ENCODE measurements around the gene ADAM8. TPM values are rescaled to one million over a fixed set of nuclear protein-coding genes. Genes with fewer than 3 reads are reported as not detected.

The ADAM8 gene
- total and polyA plus RNA-seq, 2 of the 4 experiments (the other 2 are of a cell fraction), result under 0.01 to 0.74 TPM

- WGBS, 2 experiments (ENCODE audit: extremely low coverage in 2 of 2, insufficient read length in 1 of 2), result 97% methylated on average over 12 of the region's 15 CpGs; no CpG with 5 or more reads in 1 of the 2 experiments
- no peak overlapping the region for H4K91ac ChIP-seq (ENCODE audit: insufficient read depth, low read depth, low read length)
- TF ChIP-seq USF2 (IDR thresholded peaks at IDR 0.05; ENCODE audit: low read depth, low read length) (no peak), CHD1 (IDR thresholded peaks at IDR 0.05; ENCODE audit: low read depth, low read length) (no peak), NFE2L2 (IDR thresholded peaks at IDR 0.05; ENCODE audit: low read depth, low read length) (no peak), POLR2A (IDR thresholded peaks at IDR 0.05; ENCODE audit: low read depth, low read length) (no peak), ELK1 (IDR thresholded peaks at IDR 0.05; ENCODE audit: borderline replicate concordance, low read depth, low read length) (no peak), CTCF (conservative IDR thresholded peaks at IDR 0.05; ENCODE audit: low read depth, low read length) (no peak), MAZ (IDR thresholded peaks at IDR 0.05; ENCODE audit: borderline replicate concordance, low read depth, low read length) (no peak)
- no peak overlapping the region for H2AK9ac ChIP-seq (replicated peaks; ENCODE audit: low read depth, low read length, poor library complexity)
- CTCF ChIA-PET, result no interaction called here
- no peak overlapping the region for H3K14ac ChIP-seq (replicated peaks; ENCODE audit: low read depth, low read length)
- no peak overlapping the region for H2BK20ac ChIP-seq (ENCODE audit: low read depth, low read length)
- H3K4me3 ChIP-seq (ENCODE audit: insufficient read depth, low read depth, low read length), result no peak overlapping the region
- no peak overlapping the region for H2AK5ac ChIP-seq (ENCODE audit: low read depth, low read length)
- H4K20me1 ChIP-seq (ENCODE audit: insufficient read depth, low read length), result peaks cover 7% of the 10 kb centered on the region; the same call in 1 of the 2 replicates
- H4K5ac ChIP-seq (ENCODE audit: low read depth, low read length), result no peak overlapping the region
- no peak overlapping the region for H3K27ac ChIP-seq (ENCODE audit: insufficient read depth, low read length)
- ATAC-seq (ENCODE audit: low read depth), result no peak
- no peak overlapping the region for H2BK120ac ChIP-seq (ENCODE audit: low read depth, low read length)
- peaks cover 5% of the 10 kb centered on the region for H3K27me3 ChIP-seq (ENCODE audit: control insufficient read depth, insufficient read depth, low read length)
- no peak overlapping the region for H2AFZ ChIP-seq (replicated peaks; ENCODE audit: low read length, poor library complexity)
- 0 out of 2 replicates have a peak, but pooled peaks cover 4% of the 10 kb centered on the region for H3K9me1 ChIP-seq (ENCODE audit: insufficient read depth, low read length)
- H2BK5ac ChIP-seq (ENCODE audit: low read depth, low read length, poor library complexity, severe bottlenecking), result no peak overlapping the region
- no peak overlapping the region for H3K18ac ChIP-seq (ENCODE audit: low read depth, low read length)
- in situ Hi-C loops (cut with MboI; ENCODE audit: low sequenced_read_pairs), result no loop called here
- H3K23ac ChIP-seq (ENCODE audit: low read depth, low read length), result no peak overlapping the region
- dilution Hi-C loops (cut with HindIII; ENCODE audit: low sequenced_read_pairs, unreplicated experiment), result no loop called here
- H3K9ac ChIP-seq (ENCODE audit: low read depth, low read length), result no peak overlapping the region
- H4K8ac ChIP-seq (ENCODE audit: low read depth in 2 of 2, low read length in 2 of 2), result no peak overlapping the region
- peaks cover 61% of the 10 kb centered on the region for H3K36me3 ChIP-seq (ENCODE audit: control insufficient read depth, insufficient read depth, low read length)
- peaks cover 10% of the 10 kb centered on the region for H3K4me1 ChIP-seq (ENCODE audit: control insufficient read depth, insufficient read depth, low read length)
- H2BK15ac ChIP-seq (ENCODE audit: low read depth, low read length), result no peak overlapping the region
- no peaks in the 10 kb centered on the region for H3K9me3 ChIP-seq (ENCODE audit: control insufficient read depth, insufficient read depth, low read length)
- H3K4ac ChIP-seq (ENCODE audit: low read depth, low read length), result no peak overlapping the region
- no peak overlapping the region for H3K56ac ChIP-seq (ENCODE audit: extremely low read depth, insufficient read depth, low read length)
- H3K79me1 ChIP-seq (ENCODE audit: low read depth in 1 of 2, low read length in 2 of 2), result peaks cover 0 to 7% of the 10 kb centered on the region in 2 experiments; a peak in 3 of 4 replicates
- H3K4me2 ChIP-seq (ENCODE audit: low read depth, low read length), result no peak overlapping the region
- intact Hi-C loops (cut with micrococcal nuclease), result no loop called here
- no TSS peak for BruUV-seq (replicated peaks)
- no peak for DNase-seq
- POLR2A ChIA-PET (ENCODE audit: unreplicated experiment), result no interaction called here
These were observed 4.4 kb upstream of the ADAM8 start for GRCh38 chr10:133281084-133281483.
